Stimulated activated CD4-positive, alpha-beta T cell treated with anti-CD3 and anti-CD28 coated beads, Interleukin-2, amount 100 ng/mL, for 24 hours (primary cell): Measurements from ENCODE around the gene ATE1.
"Not testable (repeated sequence)": the region's sequence is repeated elsewhere in the genome, so short reads cannot be mapped to it uniquely, and the experiment has no call there.

Experiments
- DNase-seq, 2 donors: peaks; one replicate each; pipeline ENCODE4 v3.0.0-alpha.2; 2020

The ATE1 gene

GRCh38 chr10:121929585-121930267, 1.9 kb upstream of the ATE1 start:
- not testable (repeated sequence) for DNase-seq

- no peak for DNase-seq
Observed at GRCh38 chr10:121928528-121928884, 675 bp upstream of the ATE1 start.

GRCh38 chr10:121927318-121927840, 452 bp downstream of the ATE1 start:
- peak; percentile 40 to 59 for DNase-seq

DNA sequence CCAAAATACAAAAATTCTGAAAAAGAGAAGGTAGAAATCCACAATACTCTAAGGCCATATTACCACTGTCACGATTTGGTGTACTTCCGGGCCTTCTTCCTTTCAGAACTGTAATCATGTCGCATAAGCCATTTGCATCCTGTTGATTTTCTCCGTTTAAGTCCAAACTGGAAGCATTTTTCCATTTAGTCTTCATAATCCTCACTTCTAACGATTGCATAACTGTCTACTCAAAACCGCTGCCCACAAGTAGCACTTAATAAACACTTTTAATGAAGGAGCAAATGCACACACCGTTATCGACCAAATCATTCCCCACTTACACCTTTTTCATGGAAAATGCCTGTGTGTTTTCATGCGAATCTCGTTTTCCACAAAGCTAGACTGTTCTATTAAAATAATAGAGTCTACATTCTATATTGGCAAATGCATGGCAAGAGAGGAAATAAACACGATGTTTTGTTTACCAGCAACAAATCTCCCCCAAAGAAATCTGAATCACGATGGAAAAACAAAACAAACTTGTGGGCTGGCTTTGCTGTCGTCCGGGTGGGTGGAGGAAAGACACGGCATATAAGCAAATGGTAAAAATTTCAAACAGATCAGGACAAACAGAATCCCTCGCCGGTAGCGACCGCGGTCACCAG, 1.0 kb downstream of the ATE1 start:
- DNase-seq, result no peak

DNA sequence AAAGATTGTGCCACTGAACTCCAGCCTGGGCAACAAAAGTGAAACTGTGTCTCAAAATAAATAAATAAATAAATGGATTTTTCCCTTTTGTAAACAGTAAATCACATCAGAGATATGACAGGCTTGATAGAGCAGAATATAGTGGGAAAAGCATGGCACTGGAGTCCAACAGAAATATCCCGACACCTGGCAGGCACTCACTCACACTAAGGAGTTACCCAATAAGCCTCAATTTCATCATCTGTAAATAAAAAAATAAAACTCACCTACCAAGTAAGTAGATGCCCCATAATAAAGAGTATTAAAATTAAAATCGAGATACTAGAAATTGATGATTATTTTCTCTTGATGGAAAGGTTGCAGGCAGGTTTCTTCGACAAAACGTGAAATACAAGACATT, 1.7 kb downstream of the ATE1 start:
- no peak for DNase-seq

GRCh38 chr10:121921238-121921931, 6.4 kb downstream of the ATE1 start:
- no peak for DNase-seq

GRCh38 chr10:121919666-121920065, 8.2 kb downstream of the ATE1 start:
- no peak for DNase-seq

DNA sequence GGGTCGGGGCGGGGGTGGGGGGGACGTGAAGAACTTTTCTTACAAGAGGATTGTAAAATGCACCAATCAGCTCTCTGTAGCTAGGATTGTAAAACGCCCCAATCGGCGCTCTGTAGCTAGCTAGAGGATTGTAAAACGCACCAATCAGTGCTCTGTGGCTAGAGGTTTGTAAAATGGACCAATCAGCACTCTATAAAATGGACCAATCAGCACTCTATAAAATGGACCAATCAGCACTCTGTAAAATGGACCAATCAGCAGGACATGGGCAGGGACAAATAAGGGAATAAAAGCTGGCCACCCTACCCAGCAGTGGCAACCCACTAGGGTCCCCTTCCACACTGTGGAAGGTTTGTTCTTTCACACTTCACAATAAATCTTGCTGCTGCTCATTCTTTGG, 9.0 kb downstream of the ATE1 start:
- not testable (repeated sequence) for DNase-seq

- DNase-seq, result no peak
Observed at GRCh38 chr10:121914661-121915060, 13.2 kb downstream of the ATE1 start.

- DNase-seq, result no peak
Observed at GRCh38 chr10:121911421-121911697, 16.5 kb downstream of the ATE1 start.

DNA sequence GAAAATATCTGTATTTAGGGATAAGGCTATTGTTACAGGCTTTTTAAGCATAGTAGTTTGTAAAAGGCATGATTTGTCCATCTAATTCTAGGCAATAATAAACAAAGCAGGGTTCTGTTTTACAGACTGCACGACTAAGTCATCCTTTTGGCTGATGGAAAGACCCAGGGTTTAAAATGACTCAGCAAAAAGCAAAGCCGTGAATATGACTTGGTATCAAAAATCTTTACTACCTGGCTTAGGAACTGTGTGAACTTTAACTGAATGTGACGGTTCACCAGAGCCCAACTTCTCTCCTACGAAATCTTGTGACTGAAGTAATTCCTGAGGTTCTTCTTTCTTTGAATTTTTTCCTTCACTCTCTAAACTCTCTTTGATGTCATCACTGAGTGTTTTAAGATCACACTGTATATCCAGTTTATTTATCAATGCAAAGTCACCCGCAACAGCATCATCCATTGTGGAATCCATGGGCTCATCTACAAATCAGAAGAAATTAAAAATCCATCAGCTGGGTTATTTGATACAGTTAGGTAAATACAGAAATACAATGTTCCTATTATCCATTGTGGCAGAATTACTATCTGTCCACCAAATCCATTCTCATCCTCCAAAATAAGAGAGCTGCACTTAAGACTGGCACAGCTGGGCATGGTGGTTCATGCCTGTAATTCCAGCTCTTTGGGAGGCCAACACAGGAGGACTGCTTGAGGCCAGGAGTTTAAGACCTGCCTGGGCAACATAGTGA, 17.0 kb downstream of the ATE1 start:
- no peak for DNase-seq

GRCh38 chr10:121904888-121905287, 22.9 kb downstream of the ATE1 start:
- DNase-seq, result no peak

DNA sequence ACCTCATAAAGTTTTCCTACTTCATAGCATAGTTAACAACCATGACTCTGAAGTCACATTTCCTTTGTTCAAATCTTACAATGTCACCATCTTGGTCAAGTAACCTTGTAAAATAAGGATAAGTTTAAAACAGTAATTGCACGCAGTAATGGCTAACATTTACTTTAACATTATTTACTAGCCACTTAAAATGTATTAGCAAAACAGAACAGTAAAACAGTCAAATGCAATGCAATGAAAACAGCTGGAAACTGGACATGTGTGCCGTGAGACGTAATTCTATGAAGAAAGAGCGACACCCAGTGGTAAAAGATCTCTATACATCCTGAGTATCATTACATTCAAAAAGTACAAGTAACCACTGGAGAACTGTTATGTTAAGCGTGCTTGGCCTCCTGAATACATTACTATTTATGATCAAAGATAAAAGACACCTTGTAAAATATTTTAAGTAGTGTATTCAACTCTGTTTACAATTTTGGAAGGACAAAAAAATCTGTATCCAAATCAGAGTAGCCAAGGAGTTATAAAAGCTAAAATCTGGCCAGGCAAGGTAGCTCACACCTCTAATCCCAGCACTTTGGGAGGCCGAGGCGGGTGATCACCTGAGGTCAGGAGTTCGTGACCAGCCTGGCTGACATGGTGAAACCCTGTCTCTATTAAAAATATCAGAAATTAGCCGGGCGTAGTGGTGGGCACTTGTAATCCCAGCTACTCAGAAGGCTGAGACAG, 27.2 kb downstream of the ATE1 start:
- no peak for DNase-seq

GRCh38 chr10:121899727-121900126, 28.1 kb downstream of the ATE1 start:
- no peak for DNase-seq

- DNase-seq, result no peak
Observed at GRCh38 chr10:121891103-121891502, 36.7 kb downstream of the ATE1 start.

- no peak for DNase-seq
Observed at GRCh38 chr10:121889212-121889611, 38.6 kb downstream of the ATE1 start.

DNA sequence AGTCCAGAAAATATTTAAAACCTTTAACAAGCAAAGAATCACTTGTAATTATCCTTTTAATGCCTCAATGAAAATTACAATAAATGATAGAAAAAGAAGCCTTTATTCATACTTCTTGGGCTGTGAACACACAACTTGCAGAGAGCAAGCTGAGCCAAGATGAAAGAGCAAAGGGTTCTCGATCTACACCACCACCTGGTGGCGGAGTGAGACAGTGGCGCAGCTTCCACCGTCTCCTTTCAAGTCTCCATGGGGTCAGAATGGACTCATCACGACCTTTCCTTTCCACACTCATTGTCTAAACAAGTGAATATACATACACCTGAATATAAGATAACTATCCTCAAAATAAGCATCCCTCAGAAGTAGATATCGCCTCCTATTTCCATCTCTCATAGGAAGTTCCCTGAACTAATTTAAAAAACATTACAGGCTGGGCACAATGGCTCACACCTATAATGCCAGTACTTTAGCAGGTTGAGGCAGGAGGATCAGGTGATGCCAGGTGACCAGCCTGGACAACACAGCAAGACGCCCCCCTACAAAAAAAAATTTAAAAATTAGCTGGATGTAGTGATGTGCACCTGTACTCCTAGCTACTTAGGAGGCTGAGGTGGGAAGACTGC, 40.7 kb downstream of the ATE1 start:
- DNase-seq, result peak; percentile 58 to 62

DNA sequence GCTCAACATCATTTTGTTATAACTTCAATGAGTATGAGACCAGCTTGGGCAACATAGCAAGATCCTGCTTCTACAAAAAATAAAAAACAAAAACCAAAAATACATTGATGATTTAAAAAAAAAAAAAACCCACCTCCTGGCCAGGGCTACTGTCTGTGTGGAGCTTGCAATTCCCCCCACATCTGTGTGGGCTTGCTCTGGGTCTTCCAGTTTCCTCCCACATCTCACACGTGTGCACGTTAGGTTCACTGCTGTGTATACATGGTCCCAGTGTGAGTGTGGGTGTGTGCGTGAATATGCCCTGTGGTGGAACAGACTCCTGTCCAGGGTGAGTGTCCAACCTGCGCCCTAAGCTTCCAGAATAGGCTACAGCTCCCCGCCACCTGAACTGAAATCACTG, 41.6 kb downstream of the ATE1 start:
- no peak for DNase-seq

GRCh38 chr10:121880895-121881294, 46.9 kb downstream of the ATE1 start:
- DNase-seq, result no peak

DNA sequence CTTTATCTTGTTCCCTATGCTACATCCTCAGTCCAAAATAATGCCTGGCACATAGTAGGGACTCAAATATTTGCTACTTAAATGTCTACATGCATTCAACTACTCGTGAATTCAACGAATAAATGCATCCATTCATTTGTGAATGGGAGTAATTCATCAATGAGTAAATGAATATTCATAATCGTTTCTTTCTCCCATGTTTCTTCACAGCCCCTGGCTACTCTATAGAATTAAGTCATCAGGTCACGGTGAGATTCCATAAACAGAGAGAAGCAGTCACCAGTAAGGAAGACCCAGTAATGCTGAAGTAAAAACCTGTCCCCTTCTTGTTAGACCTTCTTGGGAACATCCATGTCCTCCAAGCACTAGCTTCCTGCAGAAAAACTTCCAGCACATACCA, 48.4 kb downstream of the ATE1 start:
- DNase-seq, result no peak

- no peak for DNase-seq
Observed at GRCh38 chr10:121873236-121873635, 54.6 kb downstream of the ATE1 start.

DNA sequence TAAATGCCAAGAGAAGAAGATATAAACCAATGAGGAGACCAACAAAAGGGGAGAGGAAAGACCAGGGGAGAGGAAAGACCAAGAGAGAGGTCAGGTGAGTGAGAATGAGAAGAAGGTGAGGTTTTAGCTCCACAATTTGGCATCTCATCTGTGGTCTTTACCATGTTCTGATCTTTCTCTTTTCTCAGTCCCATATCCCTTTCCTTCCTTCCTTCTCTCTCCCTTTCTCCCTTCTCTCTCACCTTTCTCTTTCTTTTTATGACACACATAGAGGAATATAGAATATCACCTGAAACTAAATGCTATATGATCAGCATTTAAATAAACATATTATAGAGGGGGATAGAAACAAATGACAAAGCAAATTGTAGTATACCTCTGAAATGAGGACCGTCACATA, 57.4 kb downstream of the ATE1 start:
- no peak for DNase-seq
